Effector CD4-positive, alpha-beta T cell (primary cell): Measurements from ENCODE around the gene SCRN2.

Source experiments
- DNase-seq: peaks from one replicate; pipeline ENCODE4 v3.0.0-alpha.2; 2020

Gene SCRN2

GRCh38 chr17:47871048-47871447 is 30.0 kb upstream of the SCRN2 start:
- DNase-seq: no peak

GRCh38 chr17:47870056-47870455 is 29.0 kb upstream of the SCRN2 start:
- DNase-seq: no peak

- DNase-seq: no peak
Observed at GRCh38 chr17:47869114-47869513, 28.0 kb upstream of the SCRN2 start.

- no peak for DNase-seq
Observed at GRCh38 chr17:47867813-47868533, 26.9 kb upstream of the SCRN2 start.

- DNase-seq: no peak
Observed at GRCh38 chr17:47866941-47867340, 25.9 kb upstream of the SCRN2 start.

- DNase-seq: no peak
Observed at GRCh38 chr17:47864791-47865216, 23.7 kb upstream of the SCRN2 start.

GRCh38 chr17:47862621-47863440 is 21.8 kb upstream of the SCRN2 start:
- no peak for DNase-seq

GRCh38 chr17:47860386-47860785 is 19.3 kb upstream of the SCRN2 start:
- no peak for DNase-seq

- no peak for DNase-seq
Observed at GRCh38 chr17:47857551-47858455, 16.7 kb upstream of the SCRN2 start.

- no peak for DNase-seq
Observed at GRCh38 chr17:47856830-47857229, 15.8 kb upstream of the SCRN2 start.

- DNase-seq: no peak
Observed at GRCh38 chr17:47855737-47856136, 14.7 kb upstream of the SCRN2 start.

- DNase-seq: no peak
Observed at GRCh38 chr17:47853616-47854015, 12.5 kb upstream of the SCRN2 start.

GRCh38 chr17:47852113-47852949 is 11.3 kb upstream of the SCRN2 start:
- DNase-seq: no peak

GRCh38 chr17:47851764-47852112 is 10.7 kb upstream of the SCRN2 start:
- no peak for DNase-seq

- DNase-seq: peak; percentile 51
Observed at GRCh38 chr17:47850692-47851573, 9.9 kb upstream of the SCRN2 start, which contains the start of gene SP6. SP6 (minus strand) TSS chr17:47851163; CDS start chr17:47848429, 2,734 bp downstream.

- no peak for DNase-seq
Observed at GRCh38 chr17:47850373-47850691, 9.3 kb upstream of the SCRN2 start.

GRCh38 chr17:47848198-47848513 is 7.1 kb upstream of the SCRN2 start:
- no peak for DNase-seq

- DNase-seq: no peak
Observed at GRCh38 chr17:47847341-47848197, 6.5 kb upstream of the SCRN2 start.

GRCh38 chr17:47846716-47847340 is 5.8 kb upstream of the SCRN2 start:
- DNase-seq: no peak

GRCh38 chr17:47845716-47846075 is 4.6 kb upstream of the SCRN2 start:
- no peak for DNase-seq
